GM11168 (cell line): ENCODE data around the gene EEIG1.

Experiments
- in situ Hi-C: fragments of 300-500 bp; cut with MboI; formaldehyde crosslinking; loops from one replicate; pipeline ENCODE4 v1.12.0; 2022; ENCODE audit warnings: low sequenced_read_pairs; ENCODE audit not compliant: unreplicated experiment

EEIG1 gene

GRCh38 chr9:127943731-127944144 lies 37.1 kb downstream of the EEIG1 start:
- in situ Hi-C loops, result loop anchor here (5.0 kb wide), 1 partner anchor 89 kb away; no protein-coding TSS in a partner anchor

- in situ Hi-C loops, result loop anchor here (5.0 kb wide), 1 partner anchor 89 kb away; no protein-coding TSS in a partner anchor
Measured at GRCh38 chr9:127943011-127943662, 37.7 kb downstream of the EEIG1 start.

GRCh38 chr9:127942216-127943010 lies 38.4 kb downstream of the EEIG1 start:
- in situ Hi-C loops, result loop anchor here (5.0 kb wide), 1 partner anchor 90 kb away; no protein-coding TSS in a partner anchor

- in situ Hi-C loops, result loop anchor here (5.0 kb wide), 1 partner anchor 90 kb away; no protein-coding TSS in a partner anchor
Measured at GRCh38 chr9:127941961-127942215, 38.9 kb downstream of the EEIG1 start.

GRCh38 chr9:127941062-127941960 lies 39.5 kb downstream of the EEIG1 start:
- in situ Hi-C loops, result loop anchor here (5.0 kb wide), 1 partner anchor 91 kb away; no protein-coding TSS in a partner anchor

- in situ Hi-C loops, result loop anchor here (5.0 kb wide), 1 partner anchor 92 kb away; no protein-coding TSS in a partner anchor
Measured at GRCh38 chr9:127940593-127940992, 40.2 kb downstream of the EEIG1 start.

GRCh38 chr9:127938298-127938690 lies 42.5 kb downstream of the EEIG1 start:
- in situ Hi-C loops, result no loop called here

- in situ Hi-C loops, result no loop called here
Measured at GRCh38 chr9:127937388-127938297, 43.1 kb downstream of the EEIG1 start, which contains the start of gene DPM2. Gene DPM2, minus strand, starts transcription at chr9:127937854. Its CDS starts 34 bp downstream, at chr9:127937820.

- in situ Hi-C loops, result no loop called here
Measured at GRCh38 chr9:127937056-127937387, 43.8 kb downstream of the EEIG1 start.

GRCh38 chr9:127936347-127936852 lies 44.4 kb downstream of the EEIG1 start:
- in situ Hi-C loops, result no loop called here

- in situ Hi-C loops, result no loop called here
Measured at GRCh38 chr9:127935765-127936221, 45.0 kb downstream of the EEIG1 start.

- in situ Hi-C loops, result no loop called here
Measured at GRCh38 chr9:127934986-127935385, 45.8 kb downstream of the EEIG1 start.

GRCh38 chr9:127934248-127934647 lies 46.5 kb downstream of the EEIG1 start:
- in situ Hi-C loops, result no loop called here

GRCh38 chr9:127931092-127931881 lies 49.5 kb downstream of the EEIG1 start:
- in situ Hi-C loops, result no loop called here
